CD8-positive, alpha-beta memory T cell (primary cell): ENCODE results near the gene NHERF2. TPM values are rescaled to one million over a fixed set of nuclear protein-coding genes. Genes with fewer than 3 reads are reported as not detected.
A peak's percentile ranks its signal among the peaks of the same experiment; 100 is the strongest.

Source experiments
- CTCF ChIA-PET: fragments of 350-600 bp; sonication (Branson Sonifier 250); formaldehyde crosslinking; loops from one replicate; lab custom pipeline; 2021; ENCODE audit warnings: antibody characterized with exemption; lab: Charles Lee
- POLR2A ChIA-PET: fragments of 350-600 bp; sonication (Branson Sonifier 250); formaldehyde crosslinking; loops from one replicate; lab custom pipeline; 2021; ENCODE audit warnings: antibody characterized with exemption; lab: Charles Lee
- DNase-seq, 5 donors: peaks; one replicate each; pipeline versions ENCODE4 v3.0.0 to v3.0.0-alpha.2; 2020 to 2022; ENCODE audit warnings: mixed read lengths in 1 of 5
- H3K27ac ChIP-seq: one replicate; pipeline ENCODE4 v1.7.0; 2013; ENCODE audit warnings: low read depth, mild to moderate bottlenecking, low read length, moderate library complexity
- H3K27me3 ChIP-seq: 2 replicates; pipeline ENCODE4 v1.7.0; 2013; ENCODE audit warnings: low read length, mild to moderate bottlenecking; ENCODE audit not compliant: insufficient read depth, poor library complexity, severe bottlenecking
- H3K36me3 ChIP-seq: 2 replicates; pipeline ENCODE4 v1.7.0; 2013; ENCODE audit warnings: mild to moderate bottlenecking, low read length, moderate library complexity; ENCODE audit not compliant: insufficient read depth
- H3K4me1 ChIP-seq: 2 replicates; pipeline ENCODE4 v1.7.0; 2013; ENCODE audit warnings: mild to moderate bottlenecking, low read length, moderate library complexity; ENCODE audit not compliant: insufficient read depth
- H3K4me3 ChIP-seq: 2 replicates; pipeline ENCODE4 v1.7.0; 2013; ENCODE audit warnings: mild to moderate bottlenecking, low read length
- H3K9me3 ChIP-seq: 2 replicates; pipeline ENCODE4 v1.7.0; 2013; ENCODE audit warnings: mild to moderate bottlenecking, low read length
- H3K27ac Mint-ChIP-seq, 8 donors: one replicate each; pipeline ENCODE4 v1.8.0; 2020 to 2021; ENCODE audit warnings: mixed read lengths in 8 of 8, mild to moderate bottlenecking in 6 of 8, inconsistent platforms in 3 of 8, moderate library complexity in 3 of 8
- H3K27me3 Mint-ChIP-seq, 2 donors: one replicate each; pipeline ENCODE4 v1.8.0; 2020 to 2021; ENCODE audit warnings: mixed read lengths in 2 of 2, mild to moderate bottlenecking in 1 of 2, moderate library complexity in 1 of 2
- H3K36me3 Mint-ChIP-seq, 3 donors: one replicate each; pipeline ENCODE4 v1.8.0; 2020 to 2021; ENCODE audit warnings: mixed read lengths in 3 of 3, inconsistent platforms in 1 of 3, mild to moderate bottlenecking in 1 of 3
- H3K4me1 Mint-ChIP-seq, 3 donors: one replicate each; pipeline ENCODE4 v1.8.0; 2020 to 2021; ENCODE audit warnings: mixed read lengths in 3 of 3, inconsistent platforms in 1 of 3, mild to moderate bottlenecking in 1 of 3
- H3K4me3 Mint-ChIP-seq, 7 donors: one replicate each; pipeline ENCODE4 v1.8.0; 2020 to 2021; ENCODE audit warnings: mixed read lengths in 7 of 7, mild to moderate bottlenecking in 6 of 7, moderate library complexity in 4 of 7, inconsistent platforms in 2 of 7
- H3K9me3 Mint-ChIP-seq, 5 donors: one replicate each; pipeline ENCODE4 v1.8.0; 2020 to 2022; ENCODE audit warnings: mixed read lengths in 5 of 5, mild to moderate bottlenecking in 3 of 5, moderate library complexity in 2 of 5, inconsistent platforms in 1 of 5
- polyA plus RNA-seq: library from polyadenylated mRNA; unstranded; fragments of 300-500 nt; fragmentation: Illumina TruSeq; gene quantifications from one replicate; pipeline ENCODE4 v1.2.3, GENCODE V29; 2021
- total RNA-seq, 2 experiments: library from RNA; stranded (reverse); gene quantifications; one replicate each; pipeline ENCODE4 v1.2.3, GENCODE V29; 2021

The NHERF2 gene
- total and polyA plus RNA-seq, 3 experiments from 2014 or later, result 0.51 to 4.1 (median 3.0) TPM

DNA sequence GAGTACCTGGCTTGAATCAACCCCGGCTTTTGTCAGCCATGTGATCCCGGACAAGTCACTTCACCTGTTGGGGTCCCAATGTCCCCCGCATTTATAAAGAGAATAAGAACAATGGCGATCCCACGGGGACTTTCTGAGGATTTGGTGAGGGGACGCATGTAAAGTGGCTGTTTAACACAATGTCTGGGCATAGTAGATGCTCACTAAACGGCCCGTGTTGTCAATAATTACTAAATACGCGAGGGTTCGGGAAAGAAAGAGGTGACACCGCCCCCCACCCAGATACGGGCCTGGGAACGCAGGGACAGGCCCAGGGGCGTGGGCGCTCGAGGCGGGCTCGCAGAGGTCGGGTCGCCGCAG lies 35.1 kb upstream of the NHERF2 start:
- peaks cover 16 to 38% (median 22%) of the 10 kb centered on the region in 3 donors for H3K4me1 Mint-ChIP-seq
- no peaks in the 10 kb centered on the region for H3K9me3 Mint-ChIP-seq
- Histone ChIP-seq H3K9me3 (no peaks in the 10 kb centered on the region), H3K4me1 (peaks cover 16% of the 10 kb centered on the region), H3K27me3 (peaks cover 14% of the 10 kb centered on the region), H3K4me3 (peak overlapping the region; percentile 64), H3K36me3 (no peaks in the 10 kb centered on the region), H3K27ac (peak overlapping the region; percentile 54)
- peaks cover 6 to 10% of the 10 kb centered on the region in 2 donors for H3K27me3 Mint-ChIP-seq
- DNase-seq, result no peak
- ChIA-PET POLR2A (interaction anchor here (0.6 to 2.9 kb wide), 6 partner anchors 10 to 163 kb away, joined by 3 to 35 read pairs (median 6); partner anchors contain the start of genes NOXO1, RPS2, TBL3 and TRAF7), CTCF (interaction anchor here (1.5 kb wide), 1 partner anchor 20 kb away, joined by 4 read pairs; the partner anchor contains the start of gene TBL3)
- H3K36me3 Mint-ChIP-seq, result peaks cover 0 to 5% (median 0%) of the 10 kb centered on the region in 3 donors
- peak overlapping the region; percentile 77 to 88 (median 80) for H3K4me3 Mint-ChIP-seq
- H3K27ac Mint-ChIP-seq, result peak overlapping the region; percentile 72 to 96 (median 90)

DNA sequence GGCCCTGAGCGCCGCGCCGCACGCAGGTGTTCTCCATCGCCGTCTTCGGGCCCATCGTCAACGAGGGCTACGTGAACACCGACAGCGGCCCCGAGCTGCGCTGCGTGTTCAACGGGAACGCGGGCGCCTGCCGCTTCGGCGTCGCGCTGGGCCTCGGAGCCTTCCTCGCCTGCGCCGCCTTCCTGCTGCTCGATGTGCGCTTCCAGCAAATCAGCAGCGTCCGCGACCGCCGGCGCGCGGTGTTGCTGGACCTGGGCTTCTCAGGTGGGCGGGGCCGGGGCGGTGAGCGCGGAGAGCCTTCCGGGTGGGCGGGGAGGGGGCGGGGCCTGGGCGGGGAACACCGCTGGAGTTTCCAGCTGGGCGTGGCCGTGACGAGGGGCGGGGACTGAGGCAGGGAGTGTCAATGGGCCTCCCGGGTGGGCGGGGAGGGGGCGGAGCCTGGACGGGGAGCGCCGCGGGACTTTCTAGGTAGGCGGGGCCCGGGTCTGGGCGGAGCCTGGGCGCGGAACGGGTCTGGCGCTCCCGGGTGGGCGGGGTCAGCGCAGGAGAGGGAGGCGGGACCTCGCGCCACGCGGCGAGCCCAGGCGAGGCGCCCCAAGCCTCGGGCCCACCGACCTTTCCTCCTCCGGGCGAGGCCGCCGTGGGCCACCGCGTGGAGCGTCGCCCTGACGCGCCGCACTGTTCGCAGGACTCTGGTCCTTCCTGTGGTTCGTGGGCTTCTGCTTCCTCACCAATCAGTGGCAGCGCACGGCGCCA lies 34.6 kb upstream of the NHERF2 start:
- Mint-ChIP-seq H3K27ac (peak overlapping the region in 5 of 8 donors; percentile 51 to 95 (median 89)), H3K4me1 (peaks cover 16 to 38% (median 24%) of the 10 kb centered on the region in 3 donors), H3K9me3 (no peaks in the 10 kb centered on the region), H3K27me3 (peaks cover 5 to 10% of the 10 kb centered on the region in 2 donors), H3K4me3 (peak overlapping the region; percentile 53 to 88 (median 79)), H3K36me3 (peaks cover 0 to under 1% (median 0%) of the 10 kb centered on the region in 3 donors)
- Histone ChIP-seq H3K36me3 (no peaks in the 10 kb centered on the region), H3K4me1 (peaks cover 16% of the 10 kb centered on the region), H3K27ac (peak overlapping the region; percentile 54), H3K9me3 (no peaks in the 10 kb centered on the region), H3K27me3 (peaks cover 14% of the 10 kb centered on the region), H3K4me3 (peak overlapping the region; percentile 64)
- POLR2A ChIA-PET, result interaction anchor here (0.5 to 2.9 kb wide), 8 partner anchors 11 to 163 kb away, joined by 3 to 35 read pairs (median 4); partner anchors contain the start of genes NOXO1, RPS2, TBL3 and TRAF7
- CTCF ChIA-PET, result interaction anchor here (1.2 to 3.5 kb wide), 3 partner anchors 12 to 148 kb away, joined by 4 to 17 read pairs (median 5); partner anchors contain the start of gene TBL3
- peak; percentile 88 to 99 (median 98) for DNase-seq

DNA sequence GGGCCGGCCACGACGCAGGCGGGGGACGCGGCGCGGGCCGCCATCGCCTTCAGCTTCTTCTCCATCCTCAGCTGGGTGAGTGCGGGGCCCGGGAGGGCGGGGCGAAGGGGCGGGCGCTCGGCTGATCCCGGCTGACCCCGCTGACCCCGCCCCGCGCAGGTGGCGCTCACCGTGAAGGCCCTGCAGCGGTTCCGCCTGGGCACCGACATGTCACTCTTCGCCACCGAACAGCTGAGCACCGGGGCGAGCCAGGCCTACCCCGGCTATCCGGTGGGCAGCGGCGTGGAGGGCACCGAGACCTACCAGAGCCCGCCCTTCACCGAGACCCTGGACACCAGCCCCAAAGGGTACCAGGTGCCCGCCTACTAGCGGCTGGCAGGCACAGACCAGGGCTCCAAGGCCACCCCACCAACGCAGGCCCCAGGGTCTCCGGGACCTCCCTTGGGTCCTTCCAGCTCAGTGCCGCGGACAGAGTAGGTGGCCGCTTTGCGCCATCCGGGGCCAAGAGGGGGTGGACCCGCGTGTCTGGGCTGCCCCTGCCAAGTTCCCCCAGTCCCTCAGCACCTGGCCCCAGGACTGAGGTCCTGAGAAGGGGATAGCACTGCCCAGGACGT lies 33.9 kb upstream of the NHERF2 start:
- H3K27ac ChIP-seq, result peak overlapping the region; percentile 9
- Mint-ChIP-seq H3K4me1 (peaks cover 16 to 38% (median 24%) of the 10 kb centered on the region in 3 donors), H3K9me3 (no peaks in the 10 kb centered on the region), H3K27ac (peak overlapping the region in 1 of 8 donors; percentile 85), H3K27me3 (peaks cover 5 to 10% of the 10 kb centered on the region in 2 donors), H3K36me3 (peaks cover 0 to 6% (median 1%) of the 10 kb centered on the region in 3 donors), H3K4me3 (no peak overlapping the region)
- CTCF ChIA-PET, result interaction anchor here (1.2 to 3.5 kb wide), 2 partner anchors 11 to 148 kb away, joined by 5 to 17 read pairs; no protein-coding TSS in a partner anchor
- peak in 1 of 5 donors; percentile 26 for DNase-seq
- no peak overlapping the region for H3K4me3 ChIP-seq
- no peaks in the 10 kb centered on the region for H3K36me3 ChIP-seq
- peaks cover 16% of the 10 kb centered on the region for H3K4me1 ChIP-seq
- POLR2A ChIA-PET, result interaction anchor here (0.5 to 2.9 kb wide), 7 partner anchors 11 to 162 kb away, joined by 3 to 35 read pairs (median 4); partner anchors contain the start of genes NOXO1, RPS2, TBL3 and TRAF7
- H3K9me3 ChIP-seq, result no peaks in the 10 kb centered on the region
- peaks cover 14% of the 10 kb centered on the region for H3K27me3 ChIP-seq

DNA sequence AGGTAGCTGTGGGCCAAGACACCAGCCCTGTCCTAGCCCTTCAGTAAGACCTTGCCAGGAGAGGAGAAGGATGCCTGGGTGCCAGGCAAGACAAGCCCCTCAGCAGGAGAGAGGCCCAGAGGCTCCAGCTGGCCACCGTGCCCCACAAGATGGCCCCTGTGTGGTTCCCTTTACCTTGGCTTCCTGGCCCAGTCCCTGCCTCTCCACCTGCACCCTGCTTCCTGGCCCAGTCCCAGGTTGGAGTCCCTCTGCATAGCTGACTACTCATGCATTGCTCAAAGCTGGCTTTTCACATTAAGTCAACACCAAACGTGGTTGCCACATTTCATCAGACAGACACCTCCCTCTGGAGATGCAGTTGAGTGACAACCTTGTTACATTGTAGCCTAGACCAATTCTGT lies 33.0 kb upstream of the NHERF2 start:
- no peak overlapping the region for H3K27ac ChIP-seq
- no peaks in the 10 kb centered on the region for H3K9me3 ChIP-seq
- ChIA-PET CTCF (interaction anchor here (0.6 to 3.5 kb wide), 2 partner anchors 10 to 29 kb away, joined by 3 to 17 read pairs; no protein-coding TSS in a partner anchor), POLR2A (interaction anchor here (0.9 to 1.1 kb wide), 2 partner anchors 10 to 15 kb away, joined by 3 read pairs; no protein-coding TSS in a partner anchor)
- Mint-ChIP-seq H3K4me1 (peaks cover 12 to 35% (median 21%) of the 10 kb centered on the region in 3 donors), H3K27ac (peak overlapping the region in 7 of 8 donors; percentile 59 to 90 (median 82)), H3K9me3 (no peaks in the 10 kb centered on the region), H3K4me3 (peak overlapping the region in 3 of 7 donors; percentile 19 to 66 (median 37)), H3K27me3 (peaks cover 5 to 7% of the 10 kb centered on the region in 2 donors), H3K36me3 (peaks cover 0 to 14% (median 1%) of the 10 kb centered on the region in 3 donors)
- no peaks in the 10 kb centered on the region for H3K36me3 ChIP-seq
- DNase-seq, result no peak
- H3K4me1 ChIP-seq, result peaks cover 16% of the 10 kb centered on the region
- peaks cover 14% of the 10 kb centered on the region for H3K27me3 ChIP-seq
- no peak overlapping the region for H3K4me3 ChIP-seq

- H3K4me3 ChIP-seq, result no peak overlapping the region
- no peaks in the 10 kb centered on the region for H3K9me3 ChIP-seq
- H3K9me3 Mint-ChIP-seq, result no peaks in the 10 kb centered on the region
- H3K4me1 Mint-ChIP-seq, result peaks cover 0 to 13% (median 4%) of the 10 kb centered on the region in 3 donors
- no peaks in the 10 kb centered on the region for H3K4me1 ChIP-seq
- no peaks in the 10 kb centered on the region for H3K27me3 ChIP-seq
- DNase-seq, result no peak
- peaks cover 12% of the 10 kb centered on the region for H3K36me3 ChIP-seq
- no peaks in the 10 kb centered on the region for H3K27me3 Mint-ChIP-seq
- H3K36me3 Mint-ChIP-seq, result peaks cover 0 to 43% (median 3%) of the 10 kb centered on the region in 3 donors
- ChIA-PET CTCF (interaction anchor here (1.1 to 1.2 kb wide), 2 partner anchors 16 to 143 kb away, joined by 3 to 4 read pairs; no protein-coding TSS in a partner anchor), POLR2A (no interaction called here)
- H3K27ac ChIP-seq, result no peak overlapping the region
- H3K27ac Mint-ChIP-seq, result peak overlapping the region in 1 of 8 donors; percentile 3
- H3K4me3 Mint-ChIP-seq, result no peak overlapping the region
These were observed 29.0 kb upstream of the NHERF2 start for GRCh38 chr16:1997494-1998359.

DNA sequence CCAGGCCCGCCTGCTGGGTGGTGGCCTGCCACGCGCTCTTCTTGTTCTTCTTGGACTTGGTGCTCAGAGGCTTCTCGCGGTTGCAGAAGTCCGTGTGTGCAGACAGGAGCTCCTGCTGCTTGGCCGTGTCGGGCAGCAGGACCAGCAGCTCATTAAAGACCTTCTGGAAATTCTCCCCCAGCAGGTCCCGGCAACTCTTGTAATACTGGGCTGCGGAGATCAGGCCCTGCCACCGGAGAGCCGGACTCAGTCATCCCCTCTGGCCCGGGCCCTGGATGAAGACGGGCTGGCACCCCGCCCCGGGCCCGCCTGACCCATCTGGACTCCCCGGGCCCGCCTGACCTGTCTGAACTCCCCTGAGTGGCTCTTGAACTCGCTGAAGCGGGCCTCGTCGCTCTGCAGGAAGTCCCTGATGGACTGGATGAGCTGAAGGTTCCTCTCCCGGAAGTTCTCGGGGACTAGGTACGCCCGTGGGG lies 28.3 kb upstream of the NHERF2 start:
- no peak for DNase-seq
- no peaks in the 10 kb centered on the region for H3K27me3 Mint-ChIP-seq
- Histone ChIP-seq H3K36me3 (peaks cover 12% of the 10 kb centered on the region), H3K9me3 (no peaks in the 10 kb centered on the region), H3K4me1 (no peaks in the 10 kb centered on the region), H3K27ac (no peak overlapping the region), H3K27me3 (no peaks in the 10 kb centered on the region), H3K4me3 (no peak overlapping the region)
- peaks cover 0 to 43% (median 3%) of the 10 kb centered on the region in 3 donors for H3K36me3 Mint-ChIP-seq
- ChIA-PET POLR2A (no interaction called here), CTCF (interaction anchor here (1.1 to 1.2 kb wide), 2 partner anchors 15 to 142 kb away, joined by 3 to 4 read pairs; no protein-coding TSS in a partner anchor)
- peak overlapping the region in 2 of 8 donors; percentile 64 to 76 for H3K27ac Mint-ChIP-seq
- no peak overlapping the region for H3K4me3 Mint-ChIP-seq
- H3K4me1 Mint-ChIP-seq, result peaks cover 0 to 12% (median 4%) of the 10 kb centered on the region in 3 donors
- no peaks in the 10 kb centered on the region for H3K9me3 Mint-ChIP-seq
